Measurements from ENCODE around the gene PDE4B.
"Not testable (repeated sequence)": the region's sequence is repeated elsewhere in the genome, so short reads cannot be mapped to it uniquely, and the experiment has no call there.

Gene PDE4B

GRCh38 chr1:66311628-66312027 lies 518.9 kb downstream of the PDE4B start:
- no peak for DNase-seq (ENCODE audit: low spot score)

DNA sequence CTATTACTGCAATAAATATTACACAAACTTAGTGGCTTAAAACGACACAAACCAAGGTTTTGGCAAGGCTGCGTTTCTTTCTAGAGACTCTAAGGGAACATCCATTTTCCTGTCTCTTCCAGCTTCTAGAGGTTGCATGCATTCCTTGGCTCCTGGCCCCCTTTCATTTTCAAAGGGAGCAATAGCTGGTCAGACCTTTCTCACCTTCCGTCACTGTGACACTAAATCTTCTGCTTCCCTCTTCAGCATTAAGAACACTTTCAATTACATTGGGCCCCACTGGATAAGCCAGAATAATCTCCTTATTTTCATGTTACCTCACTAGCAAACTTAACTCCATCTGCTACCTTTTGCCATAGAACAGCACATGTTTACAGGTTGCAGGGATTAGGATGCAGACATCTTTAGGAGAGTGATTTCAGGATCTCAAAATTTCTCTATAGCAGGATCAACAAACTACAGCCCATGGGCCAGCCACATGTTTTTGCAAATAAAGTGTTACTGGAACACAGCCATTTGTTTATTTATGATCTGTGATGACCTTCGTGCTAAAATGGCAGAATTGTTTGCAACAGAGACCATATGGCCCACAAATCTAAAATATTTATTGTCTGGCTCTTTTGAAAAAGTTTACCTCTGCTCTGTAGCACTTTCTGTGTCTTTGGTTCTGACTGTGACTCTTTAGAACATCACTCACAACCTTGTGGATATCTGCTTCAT lies 519.7 kb downstream of the PDE4B start:
- no peak for DNase-seq (ENCODE audit: low spot score)

DNA sequence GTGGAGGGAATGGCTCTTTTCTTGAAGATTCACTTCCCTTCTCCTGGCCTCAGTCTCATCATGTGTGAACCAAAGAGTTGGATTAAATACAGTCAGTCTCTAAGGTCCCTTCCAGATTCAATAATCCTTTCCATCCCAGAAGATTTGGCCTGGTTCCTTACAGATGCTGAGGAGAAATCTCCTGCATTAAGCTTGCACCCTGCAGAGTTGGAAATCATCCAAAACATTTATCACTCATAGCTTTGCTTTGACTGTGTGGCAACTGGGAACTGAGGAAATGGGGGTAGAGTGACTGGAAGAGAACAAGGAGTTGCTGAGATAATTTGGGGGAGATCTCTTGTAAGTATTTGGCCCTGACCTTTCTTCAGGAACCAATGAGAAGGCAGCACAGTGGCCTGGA lies 520.7 kb downstream of the PDE4B start:
- no peak for DNase-seq (ENCODE audit: low spot score)

- DNase-seq (ENCODE audit: low spot score) = no peak
These were observed 523.0 kb downstream of the PDE4B start for GRCh38 chr1:66315671-66316070.

- DNase-seq (ENCODE audit: low spot score) = no peak
These were observed 524.0 kb downstream of the PDE4B start for GRCh38 chr1:66316464-66317247.

DNA sequence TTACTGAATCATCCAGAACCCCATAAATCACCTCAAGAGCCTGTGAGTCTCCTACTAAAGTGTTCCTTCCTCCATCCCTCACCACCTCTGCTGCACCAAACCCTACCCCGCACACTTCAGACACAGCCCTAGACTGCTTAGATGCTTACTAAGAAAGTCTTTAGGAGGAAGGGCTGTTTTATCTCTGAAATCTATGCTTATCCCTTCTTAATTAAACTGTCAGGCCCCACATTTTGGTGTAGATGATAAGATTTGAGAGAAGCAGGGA lies 524.5 kb downstream of the PDE4B start:
- DNase-seq (ENCODE audit: low spot score) = no peak

GRCh38 chr1:66320231-66320630 lies 527.5 kb downstream of the PDE4B start:
- DNase-seq (ENCODE audit: low spot score) = no peak

GRCh38 chr1:66322462-66322861 lies 529.8 kb downstream of the PDE4B start:
- not testable (repeated sequence) for DNase-seq (ENCODE audit: low spot score)

DNA sequence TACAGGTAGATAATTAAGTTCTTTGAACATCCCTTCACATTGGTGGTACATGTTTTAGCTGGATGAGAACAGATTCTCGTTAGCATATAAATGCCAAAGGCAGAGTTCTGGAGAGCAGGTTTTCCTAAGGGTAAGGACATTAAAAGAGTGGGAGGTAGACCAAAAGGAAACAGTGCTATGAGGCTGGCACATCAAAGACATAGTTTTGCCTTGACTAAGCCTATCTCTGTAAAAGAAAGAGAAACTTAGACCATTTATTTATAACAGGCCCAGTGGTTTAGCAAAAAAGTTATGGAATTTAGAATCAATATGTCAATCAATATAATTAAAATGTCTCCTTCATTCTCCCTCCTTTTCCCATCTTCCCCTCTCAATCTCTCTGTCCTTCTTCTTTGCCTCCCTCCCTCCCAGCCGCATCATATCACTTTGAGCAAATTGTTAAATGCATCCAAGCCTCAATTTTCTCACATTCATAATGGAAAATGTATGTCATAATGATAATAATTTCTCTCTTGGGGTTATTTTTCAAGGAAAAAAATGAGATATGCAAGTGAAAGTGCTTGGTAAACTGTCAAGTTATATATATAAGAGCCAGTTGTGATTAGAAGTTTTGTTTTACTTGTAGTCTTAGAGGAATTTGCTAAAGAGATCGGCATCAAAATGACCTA lies 531.4 kb downstream of the PDE4B start:
- DNase-seq (ENCODE audit: low spot score) = no peak

- no peak for DNase-seq (ENCODE audit: low spot score)
These were observed 533.1 kb downstream of the PDE4B start for GRCh38 chr1:66325594-66326380.

DNA sequence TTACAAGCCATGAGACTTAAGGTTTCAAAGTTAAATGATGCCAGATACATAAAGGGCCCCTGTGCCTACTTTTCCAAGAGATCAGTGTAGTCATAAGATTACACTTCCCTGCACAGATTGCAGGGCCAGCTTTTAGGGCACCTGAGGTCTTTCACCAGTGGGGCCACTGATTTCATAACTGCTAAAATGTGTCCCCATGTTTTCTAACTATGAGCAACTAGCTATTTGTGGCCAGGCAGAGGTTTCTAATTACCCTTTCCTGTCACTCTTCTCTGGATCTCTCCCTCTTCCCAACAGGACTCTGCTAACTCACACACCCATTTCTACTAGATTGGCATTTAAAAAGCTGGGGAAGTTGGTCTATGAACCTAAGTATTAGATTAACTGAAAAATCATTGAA lies 534.2 kb downstream of the PDE4B start:
- no peak for DNase-seq (ENCODE audit: low spot score)

DNA sequence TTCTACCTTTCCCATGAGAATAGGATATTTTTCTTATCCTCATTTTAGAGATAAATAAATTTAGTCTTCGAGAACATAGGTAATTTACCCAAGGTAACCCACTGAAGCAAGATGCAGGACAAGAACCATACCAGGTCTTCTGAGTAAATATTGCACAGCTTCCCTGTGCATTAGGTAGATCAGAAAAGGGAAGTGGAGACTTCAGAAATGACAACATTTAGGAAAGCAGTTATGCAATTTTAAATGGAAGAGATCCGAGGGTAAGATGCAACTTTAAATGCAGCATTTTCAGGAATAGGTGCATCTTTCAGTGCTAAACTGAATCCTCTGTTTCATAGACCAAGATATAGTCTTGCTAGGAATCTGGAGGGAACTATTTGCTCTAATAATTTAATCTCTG lies 534.9 kb downstream of the PDE4B start:
- DNase-seq (ENCODE audit: low spot score) = no peak

- DNase-seq (ENCODE audit: low spot score) = no peak
These were observed 536.2 kb downstream of the PDE4B start for GRCh38 chr1:66328896-66329295.

- DNase-seq (ENCODE audit: low spot score) = peak; percentile 84
These were observed 538.0 kb downstream of the PDE4B start for GRCh38 chr1:66330722-66331141.

DNA sequence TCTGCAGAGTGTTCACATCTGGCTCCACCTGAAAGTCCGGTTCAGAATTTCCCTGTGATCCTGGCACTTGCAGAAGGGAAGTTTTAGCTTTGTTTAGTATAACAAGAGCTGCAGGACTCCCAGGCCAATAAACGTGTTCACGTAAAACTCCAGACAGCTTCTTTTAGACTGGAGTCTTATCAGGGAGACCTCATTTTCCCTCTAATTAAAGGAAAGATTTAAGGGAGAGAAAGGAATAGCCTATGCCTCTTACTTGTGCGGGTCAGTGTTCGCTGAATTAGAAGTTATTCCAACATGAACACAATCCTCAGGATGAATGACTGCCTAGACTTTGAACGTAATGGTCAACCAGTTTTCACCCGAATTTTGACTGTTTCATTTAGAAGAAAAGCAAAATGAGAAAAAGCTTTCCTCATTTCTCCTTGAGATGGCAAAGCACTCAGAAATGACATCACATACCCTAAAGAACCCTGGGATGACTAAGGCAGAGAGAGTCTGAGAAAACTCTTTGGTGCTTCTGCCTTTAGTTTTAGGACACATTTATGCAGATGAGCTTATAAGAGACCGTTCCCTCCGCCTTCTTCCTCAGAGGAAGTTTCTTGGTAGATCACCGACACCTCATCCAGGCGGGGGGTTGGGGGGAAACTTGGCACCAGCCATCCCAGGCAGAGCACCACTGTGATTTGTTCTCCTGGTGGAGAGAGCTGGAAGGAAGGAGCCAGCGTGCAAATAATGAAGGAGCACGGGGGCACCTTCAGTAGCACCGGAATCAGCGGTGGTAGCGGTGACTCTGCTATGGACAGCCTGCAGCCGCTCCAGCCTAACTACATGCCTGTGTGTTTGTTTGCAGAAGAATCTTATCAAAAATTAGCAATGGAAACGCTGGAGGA lies 539.2 kb downstream of the PDE4B start:
- peak; percentile 84 for DNase-seq (ENCODE audit: low spot score)

DNA sequence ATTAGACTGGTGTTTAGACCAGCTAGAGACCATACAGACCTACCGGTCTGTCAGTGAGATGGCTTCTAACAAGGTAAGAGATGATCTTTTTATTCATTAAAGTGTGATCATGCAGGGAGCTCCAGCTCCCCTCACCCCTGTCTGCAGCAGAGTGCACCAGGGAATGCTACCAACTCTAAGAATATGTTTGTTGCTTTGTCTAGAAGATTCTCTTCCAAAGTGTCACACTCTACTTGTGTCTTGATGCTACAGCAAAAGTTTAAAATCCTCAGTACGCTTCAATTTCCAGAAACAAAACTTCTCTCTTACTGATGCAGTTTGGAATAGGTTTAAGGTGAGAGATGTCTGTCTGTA lies 539.8 kb downstream of the PDE4B start:
- DNase-seq (ENCODE audit: low spot score) = peak; percentile 36

DNA sequence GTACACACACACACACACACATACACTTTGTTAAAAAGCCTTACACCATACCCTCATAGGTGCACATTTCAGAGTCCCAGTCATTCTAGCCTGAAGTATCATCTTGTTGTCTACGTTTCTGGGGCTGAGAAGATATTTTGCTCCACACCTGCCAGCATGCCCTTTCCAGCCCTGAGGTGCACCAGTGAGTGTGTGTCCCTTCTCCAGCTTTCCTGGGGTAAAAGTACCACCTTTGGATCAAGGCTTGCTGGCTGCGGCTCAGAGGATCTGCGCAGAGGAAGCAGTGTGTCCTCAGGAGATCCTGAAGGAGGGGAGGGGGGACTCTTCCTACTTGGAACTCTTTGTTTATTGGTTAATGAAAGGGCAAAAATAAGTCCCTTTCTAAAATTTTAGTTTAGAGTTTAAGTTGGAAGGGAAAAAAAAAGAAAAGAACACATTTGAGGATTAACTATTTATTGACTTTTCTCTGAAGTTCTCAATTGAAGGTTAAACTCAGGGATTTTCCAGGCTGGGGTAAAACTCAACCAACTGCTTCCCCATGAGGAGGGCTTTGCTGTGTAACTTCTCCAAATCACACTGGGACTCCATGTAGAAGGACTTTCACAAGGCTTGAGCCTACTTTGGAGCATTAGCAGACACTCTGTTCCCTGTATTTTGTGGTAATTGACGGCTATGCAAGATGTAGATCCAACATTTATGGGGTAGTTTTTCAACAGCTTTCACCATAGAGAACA lies 540.9 kb downstream of the PDE4B start:
- peak; percentile 47 for DNase-seq (ENCODE audit: low spot score)

DNA sequence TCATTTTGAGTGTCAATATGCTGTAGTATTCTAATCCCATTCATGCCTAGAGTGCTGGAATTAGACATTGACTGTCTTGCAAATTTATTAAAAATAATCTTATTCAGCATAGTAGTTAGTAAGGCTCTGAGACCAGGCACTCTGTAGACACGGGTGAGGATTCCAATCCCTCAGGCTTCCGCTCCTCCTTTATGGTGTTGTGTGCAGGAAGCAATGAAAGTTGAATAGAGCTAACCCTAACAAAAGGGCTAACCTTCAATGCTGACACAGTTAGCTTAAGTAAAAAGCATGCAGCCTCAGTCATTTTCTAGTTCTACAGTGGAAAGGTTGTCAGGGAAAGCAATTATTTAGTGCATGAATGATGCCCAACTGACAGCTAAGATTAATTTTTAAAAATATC lies 541.6 kb downstream of the PDE4B start:
- peak; percentile 51 for DNase-seq (ENCODE audit: low spot score)

GRCh38 chr1:66335125-66335524 lies 542.4 kb downstream of the PDE4B start:
- no peak for DNase-seq (ENCODE audit: low spot score)

DNA sequence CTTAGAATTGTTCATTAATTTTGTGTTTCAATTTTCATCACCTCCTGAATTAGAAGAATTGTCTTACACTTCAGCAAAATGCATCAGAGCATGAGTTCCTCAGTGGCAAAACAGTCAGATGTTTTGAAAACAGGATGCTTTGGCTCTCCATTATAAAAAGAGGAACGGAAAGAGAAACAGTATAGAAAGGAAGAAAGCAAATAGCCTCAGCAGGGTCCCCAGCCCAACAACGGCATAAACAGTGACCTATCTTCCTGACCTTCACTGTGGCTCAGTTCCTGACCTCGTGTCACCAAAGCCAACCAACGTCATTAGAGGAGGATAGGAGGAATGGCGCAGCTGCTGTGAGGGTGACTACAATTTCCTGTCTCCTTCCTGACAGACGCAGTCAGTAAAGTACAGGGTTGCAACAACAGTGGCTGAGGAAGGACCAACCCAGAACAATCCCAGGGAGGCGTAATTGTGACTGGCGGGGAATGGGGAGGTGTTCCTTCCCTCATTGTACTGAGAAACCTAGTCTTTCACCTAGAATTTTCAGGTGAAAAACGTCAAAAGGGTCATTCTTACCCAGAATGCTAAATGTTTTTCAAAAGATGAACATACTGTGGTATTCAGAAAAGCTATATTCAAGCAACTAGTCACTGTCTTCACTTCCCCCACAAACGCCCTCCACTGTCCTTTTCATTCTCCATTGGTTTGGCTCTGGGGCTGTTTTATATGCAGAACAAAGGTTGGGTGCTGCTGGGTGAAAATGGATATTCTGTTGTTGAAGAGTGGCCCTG lies 543.4 kb downstream of the PDE4B start:
- peak; percentile 94 for DNase-seq (ENCODE audit: low spot score)

Measured in CD4-positive, alpha-beta T cell treated with Interleukin-2 at 100 ng/mL for 4 hours (primary cell).